ENCODE results near the gene ATXN7.
A peak's percentile ranks its signal among the peaks of the same experiment; 100 is the strongest.

Gene ATXN7

DNA sequence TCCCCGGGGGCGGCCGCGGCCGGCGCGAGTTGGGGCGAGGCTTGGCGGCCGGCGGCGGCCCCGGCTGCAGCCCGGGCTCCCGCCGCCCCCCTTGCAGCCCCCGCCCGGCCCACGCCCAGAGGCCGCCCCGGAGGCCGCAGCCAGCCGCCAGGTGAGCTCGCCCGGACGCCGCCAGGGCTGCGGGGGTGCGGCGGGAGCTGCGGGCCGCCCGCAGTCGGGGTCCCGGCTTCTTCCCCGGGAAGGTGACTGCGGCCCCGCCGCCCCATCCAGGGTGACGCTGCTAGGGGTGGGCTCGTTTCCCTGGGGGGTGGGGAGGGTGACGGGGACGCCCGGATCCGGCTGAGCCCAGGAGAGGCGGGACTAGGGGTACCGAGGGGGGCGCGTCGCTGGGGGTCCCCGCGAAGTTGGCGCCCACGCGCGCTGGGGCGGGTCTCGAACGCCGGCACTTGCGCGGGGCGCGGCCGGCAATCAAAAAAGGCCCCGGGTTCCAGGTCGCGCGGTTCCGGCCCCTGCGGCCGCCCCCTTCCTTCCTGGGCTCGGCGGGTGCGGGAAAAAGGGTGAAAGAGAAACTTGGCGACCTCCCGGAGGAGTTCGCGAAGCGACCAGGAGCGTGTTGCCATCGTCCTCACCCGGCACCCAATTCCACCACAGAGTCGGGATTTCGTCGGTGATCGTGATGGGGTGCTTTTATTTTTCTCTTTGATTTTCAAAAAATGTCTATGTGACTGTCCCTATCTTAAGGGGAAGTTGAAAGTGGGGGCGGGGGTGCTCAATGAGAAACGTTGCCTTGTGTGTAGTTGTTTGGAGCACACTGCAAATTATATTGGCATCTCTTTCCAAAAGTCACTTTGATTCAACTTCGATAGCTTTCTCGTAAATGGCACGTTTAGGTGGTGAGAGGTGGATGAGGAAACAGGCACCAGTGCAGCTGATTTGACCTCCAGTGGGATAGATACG lies 619 bp downstream of the ATXN7 start:
- peak; percentile 12 to 42 for DNase-seq (ENCODE audit: low read depth in 2 of 2)

DNA sequence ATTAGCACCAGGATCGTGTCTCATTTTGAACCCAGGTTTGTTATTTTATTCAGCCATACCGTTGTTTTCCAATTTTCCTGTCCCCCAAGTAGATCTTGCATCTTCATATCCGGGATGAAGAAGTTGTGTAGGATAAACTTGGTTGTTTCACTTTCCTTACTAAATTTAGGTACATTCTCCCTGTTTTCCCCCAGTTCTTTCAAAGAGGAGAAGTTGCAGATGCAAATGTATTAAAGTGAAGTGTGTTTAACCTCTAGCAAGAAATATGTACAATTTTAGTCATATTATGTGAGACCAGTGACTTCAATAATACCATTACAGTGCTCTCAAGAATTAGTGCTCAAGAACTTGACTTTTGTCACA lies 1.3 kb downstream of the ATXN7 start:
- no peak for DNase-seq (ENCODE audit: low read depth in 2 of 2)

DNA sequence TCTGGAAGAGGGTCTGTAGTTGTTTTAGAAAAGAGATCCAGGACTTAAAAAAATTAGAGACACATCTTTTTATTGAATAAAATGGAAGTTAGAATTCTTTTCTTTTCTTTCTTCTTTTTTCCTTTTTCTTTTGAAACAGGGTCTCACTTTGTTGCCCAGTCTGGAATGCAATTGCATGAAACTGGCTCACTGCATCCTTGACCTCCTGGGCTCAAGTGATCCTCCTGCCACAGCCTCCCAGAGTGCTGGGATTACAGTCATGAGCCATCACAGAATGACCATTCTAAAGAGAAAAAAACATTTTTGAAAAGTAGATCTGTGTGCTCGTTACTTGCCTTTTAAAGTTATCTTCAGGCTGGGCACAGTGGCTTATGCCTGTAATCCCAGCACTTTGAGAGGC lies 3.6 kb downstream of the ATXN7 start:
- DNase-seq (ENCODE audit: low read depth in 2 of 2), result no peak

DNA sequence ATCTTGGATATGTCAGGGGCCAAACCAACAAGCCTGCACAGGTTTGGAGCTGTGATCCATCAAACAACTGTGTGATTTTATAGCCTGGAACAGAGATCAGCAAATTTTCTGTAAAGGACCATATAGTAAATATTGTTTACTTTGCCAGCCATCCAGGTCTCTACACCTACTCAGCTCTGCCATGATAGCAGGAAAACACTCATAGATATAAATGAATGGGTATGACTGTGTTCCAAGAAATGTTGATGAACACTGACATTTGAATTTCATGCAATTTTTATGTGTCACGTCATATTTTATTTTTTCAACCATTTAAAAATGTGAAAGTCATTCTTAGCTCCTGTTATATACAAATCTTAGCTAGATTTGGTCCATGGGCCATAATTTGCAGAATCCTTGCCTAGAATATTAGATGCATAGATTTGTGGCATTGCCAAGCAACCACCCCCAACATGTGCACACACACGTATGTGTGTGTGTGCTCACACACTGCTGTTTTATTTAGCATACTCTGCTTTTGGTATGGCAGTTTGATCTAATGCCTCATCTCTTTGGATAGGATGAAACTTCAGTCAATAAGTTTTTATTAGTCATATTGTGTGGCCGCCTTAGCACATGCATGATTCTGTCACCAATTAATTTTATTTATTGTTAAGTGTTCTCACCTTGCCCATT lies 6.4 kb downstream of the ATXN7 start:
- no peak for DNase-seq (ENCODE audit: low read depth in 2 of 2)

DNA sequence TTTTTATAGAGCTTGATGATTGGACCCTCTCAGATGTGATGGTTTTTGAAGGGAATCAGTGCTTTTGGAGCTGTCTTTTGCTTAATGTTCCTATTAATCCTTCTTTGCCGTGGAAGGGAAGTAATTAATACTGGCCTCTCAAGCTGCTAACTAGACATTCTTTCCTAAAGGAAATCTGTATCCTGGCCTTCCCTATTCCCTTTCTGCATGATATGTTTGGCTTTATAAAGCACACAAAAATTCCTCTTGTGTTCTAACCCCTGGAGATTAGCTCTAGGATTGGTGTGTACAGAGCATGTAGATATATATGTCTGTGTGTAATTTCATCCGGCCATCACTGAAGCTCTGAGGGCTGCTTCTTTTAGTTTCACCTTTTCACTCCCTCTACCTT lies 6.9 kb downstream of the ATXN7 start:
- DNase-seq (ENCODE audit: low read depth in 2 of 2), result no peak

DNA sequence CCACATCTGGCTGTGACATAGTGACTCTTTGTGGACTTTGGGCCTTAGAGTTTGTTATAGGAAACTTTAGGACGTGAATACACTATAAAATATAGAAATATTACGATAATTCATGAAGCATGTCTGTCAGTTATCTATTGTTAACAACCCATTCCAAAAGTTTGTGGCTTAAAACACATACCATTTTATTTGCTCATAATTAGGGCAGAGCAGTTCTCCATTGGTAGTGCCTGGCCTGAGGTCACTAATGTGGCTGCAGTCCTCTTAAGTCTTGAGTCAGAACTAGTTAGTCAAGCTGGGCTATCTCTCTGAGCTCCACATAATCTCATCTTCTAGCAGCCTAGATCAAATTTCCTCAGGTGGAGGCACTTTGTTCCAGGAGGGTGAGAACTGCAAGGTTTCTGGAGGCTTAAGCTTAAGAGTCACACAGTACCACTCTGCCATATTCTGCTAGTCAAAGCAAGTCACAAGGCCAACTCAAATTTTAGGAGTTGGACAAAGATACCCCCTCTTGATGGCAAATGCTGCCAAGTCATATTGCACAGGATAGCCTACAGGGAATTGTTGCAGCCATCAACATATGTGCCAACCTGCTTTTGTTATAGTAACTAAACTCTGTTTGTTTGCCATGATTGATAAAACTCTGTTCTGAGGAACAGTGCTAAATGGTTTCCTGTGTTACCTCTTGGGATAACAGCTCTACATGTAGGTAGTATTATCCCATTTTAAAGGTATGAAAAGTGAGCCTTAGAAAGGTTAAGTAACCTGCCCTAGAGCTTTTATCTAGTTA lies 8.7 kb downstream of the ATXN7 start:
- no peak for DNase-seq (ENCODE audit: low read depth in 2 of 2)

DNA sequence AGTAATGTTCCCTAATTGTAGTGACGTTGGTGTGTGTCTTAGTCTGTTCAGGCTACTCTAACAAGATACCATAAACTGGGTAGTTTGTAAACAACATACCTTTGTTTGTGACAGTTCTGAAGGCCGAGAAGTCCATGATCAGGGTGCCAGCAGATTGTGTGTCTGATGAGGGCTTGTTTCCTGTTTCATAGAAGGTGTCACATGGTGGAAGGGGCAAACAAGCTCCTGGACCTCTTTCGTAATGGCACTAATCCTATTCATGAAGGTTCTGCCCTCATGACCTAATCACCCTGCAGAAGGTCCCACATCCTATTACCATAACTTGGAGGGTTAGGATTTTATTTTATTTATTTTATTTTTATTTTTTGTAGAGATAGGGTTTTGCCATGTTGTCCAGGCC lies 11.1 kb downstream of the ATXN7 start:
- no peak for DNase-seq (ENCODE audit: low read depth in 2 of 2)

DNA sequence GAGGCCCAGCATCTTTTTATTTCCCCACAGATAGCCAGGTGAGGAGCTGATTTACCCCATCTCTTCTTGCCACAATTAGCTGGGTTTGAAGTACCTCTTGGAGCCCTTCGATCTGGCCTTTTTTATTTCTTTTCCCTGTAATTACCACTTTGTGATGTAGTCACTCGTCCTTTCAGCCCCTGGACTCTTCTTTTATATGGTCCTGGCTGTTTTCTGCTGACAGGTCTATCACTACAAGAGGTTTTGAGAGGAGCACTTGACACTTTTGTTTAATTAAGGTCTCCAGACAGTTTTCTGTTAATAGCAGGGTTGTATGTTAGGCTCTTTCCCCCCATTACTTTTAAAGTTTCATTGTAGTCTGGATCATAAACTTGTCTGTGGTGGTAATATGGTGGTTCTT lies 11.8 kb downstream of the ATXN7 start:
- DNase-seq (ENCODE audit: low read depth in 2 of 2), result no peak

DNA sequence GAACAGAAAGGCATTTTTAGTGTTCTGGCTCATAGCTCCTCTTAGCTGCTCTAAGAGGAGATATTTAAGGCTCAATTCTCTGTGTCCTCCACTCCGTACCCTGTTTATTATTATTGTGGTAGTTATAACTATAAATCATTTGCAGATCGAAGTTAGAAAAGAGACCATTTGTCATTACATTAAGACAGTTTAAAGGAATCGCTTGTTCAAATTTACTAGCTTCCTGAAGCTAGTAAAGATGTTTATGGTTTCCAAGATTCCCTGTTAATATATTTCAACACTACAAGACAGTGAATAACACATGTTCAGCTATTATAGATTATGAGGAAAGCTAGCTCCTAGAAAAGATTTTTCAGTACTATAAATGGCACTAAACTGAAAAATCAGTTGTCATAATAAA lies 12.6 kb downstream of the ATXN7 start:
- DNase-seq (ENCODE audit: low read depth in 2 of 2), result no peak

DNA sequence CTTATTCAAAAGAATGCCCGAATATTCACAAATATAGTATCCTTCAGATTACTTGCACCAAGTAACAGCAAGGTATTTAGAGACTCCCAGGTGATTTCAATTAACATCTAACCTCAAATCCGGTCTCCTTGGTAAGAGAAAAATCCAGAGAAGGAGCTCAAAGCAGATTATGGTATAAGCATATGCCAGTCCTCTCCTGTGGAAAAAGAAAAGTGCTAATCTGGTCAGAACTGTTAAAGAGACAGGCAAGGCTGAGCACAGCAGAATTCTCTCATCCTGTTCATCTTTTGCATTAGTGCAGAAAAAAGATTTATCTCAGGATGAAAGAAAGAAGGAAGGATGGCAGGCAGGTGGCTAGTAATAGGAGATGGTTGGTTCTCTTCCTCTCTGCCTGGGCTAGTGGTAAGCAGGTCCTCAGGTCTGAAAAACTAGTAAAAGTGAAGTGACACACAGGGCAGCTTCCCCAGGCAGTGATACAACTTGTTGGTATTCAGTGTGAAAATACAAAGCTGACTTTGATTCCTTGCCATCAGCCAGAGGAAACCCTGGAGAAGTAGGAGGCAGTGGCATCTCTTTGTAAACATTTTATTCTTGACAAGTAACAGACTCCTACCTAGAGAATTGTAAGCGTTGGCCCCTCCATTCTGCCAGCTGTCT lies 14.2 kb downstream of the ATXN7 start:
- no peak for DNase-seq (ENCODE audit: low read depth in 2 of 2)

DNA sequence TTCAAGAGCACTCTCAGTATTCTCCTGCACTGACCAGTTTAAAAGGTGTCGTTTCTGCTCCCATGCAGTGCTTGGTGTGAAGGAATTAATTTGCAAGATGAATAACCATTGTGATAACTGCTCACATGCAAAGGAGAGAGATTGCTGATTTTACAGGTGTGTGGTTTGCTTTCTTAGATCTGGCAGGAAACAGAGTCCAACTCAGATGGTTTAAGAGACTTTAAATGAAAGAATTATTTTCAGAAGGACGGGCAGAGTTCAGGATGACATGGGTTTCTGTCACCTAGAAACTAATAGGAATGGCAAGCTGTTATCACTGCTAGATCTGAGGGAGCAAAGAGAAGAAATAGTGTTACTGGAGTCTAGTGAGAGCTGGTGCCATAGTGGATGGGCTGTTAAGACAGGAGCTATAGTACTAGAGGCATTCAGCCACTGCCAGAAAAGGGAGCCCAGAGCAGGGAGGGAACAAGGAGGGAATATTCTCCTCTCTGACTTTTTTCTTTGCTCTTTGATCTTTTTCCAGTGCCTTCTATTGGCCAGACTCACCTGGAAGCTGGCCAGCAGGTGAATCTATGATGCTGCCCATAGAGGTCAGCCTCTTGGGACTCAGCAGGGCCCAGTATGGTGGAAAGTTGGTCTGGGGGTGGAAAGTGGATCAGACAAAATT lies 14.9 kb downstream of the ATXN7 start:
- DNase-seq (ENCODE audit: low read depth in 2 of 2), result no peak

DNA sequence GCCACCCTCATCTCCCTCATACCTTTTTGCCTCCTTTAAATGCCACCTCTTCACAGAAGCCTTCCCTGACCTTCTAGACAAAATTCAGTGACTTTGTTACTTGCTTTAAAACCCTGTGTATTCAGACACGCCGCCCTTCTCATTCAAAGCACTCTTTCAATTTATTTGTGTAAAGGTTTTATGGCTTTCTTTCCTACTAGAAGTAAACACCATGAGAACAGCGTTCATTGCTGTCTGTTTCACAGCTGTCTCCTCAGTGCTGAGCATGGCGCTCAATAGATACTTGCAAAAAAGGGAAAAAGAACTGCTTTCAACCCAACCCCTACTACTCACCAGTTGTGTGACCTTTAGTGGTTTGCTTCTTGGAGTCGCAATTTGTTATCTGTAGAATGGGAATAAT lies 17.0 kb downstream of the ATXN7 start:
- no peak for DNase-seq (ENCODE audit: low read depth in 2 of 2)

DNA sequence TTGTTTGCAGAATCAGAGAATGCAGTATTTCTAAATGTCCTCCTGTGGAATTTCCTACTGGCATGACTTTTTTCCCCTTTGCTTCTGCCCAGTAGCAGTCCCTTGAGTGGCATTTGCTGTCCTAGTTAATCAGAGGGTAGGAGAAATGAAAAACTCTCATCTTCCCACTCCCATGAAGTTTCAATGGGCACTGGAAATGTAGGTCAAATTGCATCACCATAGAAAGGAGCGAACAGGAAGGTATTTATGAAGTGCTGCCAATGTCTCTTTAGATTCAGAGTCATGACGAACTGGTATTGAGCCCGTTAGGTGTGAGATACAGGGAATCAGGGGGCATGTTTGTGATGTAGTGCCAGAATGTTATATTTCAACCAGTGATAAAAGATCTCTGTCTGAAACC lies 23.2 kb downstream of the ATXN7 start:
- no peak for DNase-seq (ENCODE audit: low read depth in 2 of 2)

DNA sequence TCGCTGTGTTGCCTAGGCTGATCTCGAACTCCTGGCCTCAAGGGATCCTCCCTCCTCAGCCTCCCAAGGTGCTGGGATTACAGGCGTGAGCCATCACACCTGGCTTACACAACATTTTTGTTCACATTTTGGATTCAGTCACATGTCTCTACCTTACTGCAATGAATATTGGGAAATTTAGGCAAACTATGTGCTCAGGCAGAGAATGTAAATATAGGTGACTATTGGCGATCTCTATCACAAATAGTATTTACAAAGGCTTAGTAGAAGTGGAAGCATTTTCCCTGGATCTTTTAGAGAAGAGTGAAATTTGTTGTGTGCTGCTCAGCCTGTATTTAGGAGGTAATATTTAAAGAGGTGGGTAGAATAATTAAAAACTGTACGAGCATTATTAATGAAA lies 27.9 kb downstream of the ATXN7 start:
- DNase-seq (ENCODE audit: low read depth in 2 of 2), result no peak

DNA sequence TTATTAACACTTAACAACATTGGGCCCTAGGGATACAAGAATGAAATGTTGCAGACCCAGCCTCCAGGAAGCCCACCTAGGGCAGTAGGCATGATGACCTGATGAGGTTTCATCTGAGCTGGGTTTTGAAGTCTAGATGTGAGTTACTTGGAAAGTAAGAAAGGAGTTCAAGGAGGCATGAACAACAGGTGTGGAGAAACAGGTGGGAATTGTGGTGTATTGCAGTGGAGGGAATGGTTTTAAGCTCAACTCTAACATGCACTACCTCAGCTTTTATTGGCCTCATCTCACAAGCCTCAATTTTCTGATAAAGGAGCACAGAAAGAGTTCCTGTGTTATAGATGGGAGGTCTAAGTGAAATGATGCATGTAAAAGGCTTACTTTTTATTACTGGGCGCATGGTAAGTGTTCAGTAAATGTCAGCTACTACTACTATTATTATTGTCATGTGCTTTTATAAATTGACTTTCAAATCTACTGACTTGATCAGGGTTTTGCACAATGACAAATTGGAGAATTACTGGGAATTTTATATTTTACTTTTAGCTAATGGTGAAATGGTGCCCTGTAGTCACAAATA lies 29.2 kb downstream of the ATXN7 start:
- no peak for DNase-seq (ENCODE audit: low read depth in 2 of 2)

DNA sequence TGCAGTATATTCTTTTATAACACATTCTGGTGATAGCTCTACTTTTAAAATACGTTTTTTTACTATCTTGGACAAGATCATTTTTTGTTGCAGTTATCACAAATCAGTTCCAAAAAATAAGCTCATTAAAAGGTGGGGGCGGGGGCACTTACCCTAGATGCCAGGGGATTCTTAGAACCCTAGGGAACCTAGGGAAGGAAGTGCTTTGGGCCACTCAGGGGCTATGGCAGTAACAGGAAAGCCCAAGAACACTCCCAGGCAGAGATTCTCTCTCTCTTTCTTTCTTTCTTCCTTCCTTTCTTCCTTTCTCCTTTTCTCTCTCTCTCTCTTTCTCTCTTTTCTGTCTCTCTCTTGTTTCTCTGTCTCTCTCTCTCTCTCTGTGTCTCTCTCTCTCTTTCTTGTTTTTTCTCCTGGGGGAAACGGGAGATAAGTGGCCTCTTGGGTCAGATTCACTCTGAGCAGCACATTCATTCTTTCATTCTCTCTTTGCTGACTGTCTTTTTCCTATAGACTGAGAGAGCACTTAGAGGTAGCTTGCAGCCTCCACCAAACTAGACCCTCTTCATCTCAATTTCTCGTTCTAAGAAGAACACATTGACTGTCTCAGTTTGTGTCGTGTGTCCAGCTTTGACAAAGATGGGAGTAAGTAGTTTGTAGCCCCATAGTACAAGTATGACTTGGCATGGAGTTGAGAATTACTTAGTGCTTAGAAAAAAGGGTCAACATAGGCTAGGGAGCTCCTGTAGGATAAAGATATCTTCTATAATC lies 31.9 kb downstream of the ATXN7 start:
- DNase-seq (ENCODE audit: low read depth in 2 of 2), result no peak

DNA sequence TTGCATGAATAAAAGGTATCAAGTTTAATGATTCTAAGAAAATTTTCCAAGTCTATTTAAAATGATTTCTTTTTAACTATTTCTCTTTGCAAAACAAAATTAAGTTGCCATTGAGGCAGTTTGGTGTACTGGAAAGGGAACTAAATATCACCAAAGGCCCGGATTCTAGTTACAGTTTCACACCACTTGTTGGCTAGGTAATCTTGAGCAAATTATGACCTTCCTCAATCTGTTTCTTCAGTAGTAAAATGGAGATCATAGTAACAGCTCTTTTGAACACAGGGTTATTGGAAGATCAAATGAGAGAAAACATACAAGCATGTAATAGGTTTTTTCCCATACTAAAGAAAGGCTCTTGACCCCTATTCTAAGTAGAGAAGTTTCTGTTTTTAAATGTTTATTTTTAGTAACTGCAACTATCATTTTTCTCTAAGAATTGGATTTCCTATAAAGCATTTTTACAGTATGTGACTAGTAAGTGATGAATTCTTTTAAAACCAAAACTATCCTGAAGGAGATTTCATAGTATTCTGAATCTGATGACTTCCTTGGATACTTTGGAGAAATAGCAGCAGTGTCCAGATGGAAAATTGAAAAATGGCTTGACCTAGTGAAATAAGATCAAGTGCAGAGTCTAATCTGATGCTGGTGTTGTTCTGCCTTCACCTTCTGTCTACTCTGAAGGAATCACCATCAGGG lies 32.8 kb downstream of the ATXN7 start:
- no peak for DNase-seq (ENCODE audit: low read depth in 2 of 2)

DNA sequence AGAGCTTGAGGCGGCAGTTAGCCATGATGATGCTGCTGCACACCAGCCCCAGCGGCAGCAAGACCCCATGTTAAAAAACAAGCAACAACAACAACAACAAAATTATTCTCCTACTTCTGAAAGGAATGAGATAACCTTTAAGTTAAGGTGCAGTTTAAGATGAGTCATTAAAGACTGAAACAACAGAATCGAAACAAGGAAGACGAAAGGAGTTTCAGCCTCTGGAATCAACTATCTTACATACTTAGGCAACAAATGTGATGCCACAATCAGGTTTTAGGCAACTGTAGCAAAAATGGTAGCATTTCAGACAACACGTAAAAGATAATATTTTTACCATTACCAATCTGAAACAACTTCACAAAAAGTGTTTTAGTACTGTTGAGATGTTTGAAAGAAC lies 36.3 kb downstream of the ATXN7 start:
- no peak for DNase-seq (ENCODE audit: low read depth in 2 of 2)

DNA sequence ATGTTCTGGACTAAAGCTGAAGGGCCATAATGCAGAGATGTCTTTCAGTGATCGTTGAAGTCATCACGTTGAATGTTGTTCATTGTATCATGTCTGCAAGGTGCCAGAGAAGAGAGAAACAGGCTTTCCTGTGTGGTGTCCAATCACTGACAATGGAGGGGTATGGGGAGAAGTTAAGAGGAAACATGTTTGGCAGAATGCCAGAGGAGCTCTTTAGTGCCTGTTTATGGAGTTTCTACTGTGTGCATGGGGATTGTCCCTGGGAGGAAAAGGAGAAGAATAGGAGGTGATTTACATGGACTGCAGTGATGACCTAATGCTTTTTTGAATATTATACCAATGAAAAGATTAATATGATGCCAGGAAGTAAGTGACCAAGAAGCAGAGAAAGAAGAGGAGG lies 36.8 kb downstream of the ATXN7 start:
- no peak for DNase-seq (ENCODE audit: low read depth in 2 of 2)

All from stimulated activated CD8-positive, alpha-beta memory T cell treated with anti-CD3 and anti-CD28 coated beads, Interleukin-15, amount 100 ng/mL, for 4 hours (primary cell).